Germinal center (tissue), 1 donor: Measurements from ENCODE around the gene RRP1.

Experiments
- DNase-seq: peaks from one replicate; pipeline ENCODE4 v3.0.0; 2012; ENCODE audit warnings: mixed read lengths, low spot score

RRP1 gene

GRCh38 chr21:43777953-43778352 is 11.4 kb upstream of the RRP1 start:
- DNase-seq: no peak

- no peak for DNase-seq
These were observed 10.7 kb upstream of the RRP1 start for GRCh38 chr21:43778469-43779335.

GRCh38 chr21:43779660-43780059 is 9.7 kb upstream of the RRP1 start:
- no peak for DNase-seq

GRCh38 chr21:43781846-43782245 is 7.5 kb upstream of the RRP1 start:
- no peak for DNase-seq

- no peak for DNase-seq
These were observed 6.8 kb upstream of the RRP1 start for GRCh38 chr21:43782431-43783097.

GRCh38 chr21:43783098-43783700 is 6.2 kb upstream of the RRP1 start:
- DNase-seq: no peak

- DNase-seq: no peak
These were observed 4.2 kb upstream of the RRP1 start for GRCh38 chr21:43785134-43785533.

GRCh38 chr21:43786300-43786806 is 3.0 kb upstream of the RRP1 start:
- no peak for DNase-seq

- DNase-seq: no peak
These were observed 2.5 kb upstream of the RRP1 start for GRCh38 chr21:43786807-43787440.

GRCh38 chr21:43790010-43790524 is 690 bp downstream of the RRP1 start:
- no peak for DNase-seq

- no peak for DNase-seq
These were observed 3.0 kb downstream of the RRP1 start for GRCh38 chr21:43792406-43792805.

GRCh38 chr21:43793243-43793642 is 3.9 kb downstream of the RRP1 start:
- DNase-seq: no peak

GRCh38 chr21:43794311-43794710 is 4.9 kb downstream of the RRP1 start:
- no peak for DNase-seq

GRCh38 chr21:43794857-43795256 is 5.5 kb downstream of the RRP1 start:
- DNase-seq: no peak

- no peak for DNase-seq
These were observed 8.0 kb downstream of the RRP1 start for GRCh38 chr21:43797415-43797814.

GRCh38 chr21:43797925-43798715 is 8.7 kb downstream of the RRP1 start:
- DNase-seq: no peak

GRCh38 chr21:43799301-43799840 is 10.0 kb downstream of the RRP1 start:
- DNase-seq: no peak

- no peak for DNase-seq
These were observed 10.7 kb downstream of the RRP1 start for GRCh38 chr21:43800124-43800523.

- no peak for DNase-seq
These were observed 11.2 kb downstream of the RRP1 start for GRCh38 chr21:43800566-43800965.

- no peak for DNase-seq
These were observed 11.8 kb downstream of the RRP1 start for GRCh38 chr21:43801006-43801783.
